Dermis microvascular lymphatic vessel endothelial cell (primary cell): ENCODE results near the gene NT5C3A. TPM values are rescaled to one million over a fixed set of nuclear protein-coding genes. Genes with fewer than 3 reads are reported as not detected.
"Not testable (repeated sequence)": the region's sequence is repeated elsewhere in the genome, so short reads cannot be mapped to it uniquely, and the experiment has no call there.

Experiments
- DNase-seq, 2 donors: peaks; one replicate each; pipeline versions ENCODE4 v3.0.0 to v3.0.0-alpha.2; 2010; ENCODE audit warnings: low read depth in 2 of 2
- total RNA-seq: library from RNA; depleted of rRNA; stranded (reverse); fragments of >200 nt; gene quantifications from 2 replicates; pipeline ENCODE4 v1.2.1, GENCODE V29; 2014

NT5C3A gene
- total RNA-seq, 1 donor from 2014 or later = 17.8 TPM

GRCh38 chr7:32979902-32980301, 82.7 kb downstream of the NT5C3A start:
- DNase-seq = not testable (repeated sequence)

- not testable (repeated sequence) for DNase-seq
Measured at GRCh38 chr7:32979246-32979645, 83.3 kb downstream of the NT5C3A start.

- not testable (repeated sequence) for DNase-seq
Measured at GRCh38 chr7:32977159-32977558, 85.4 kb downstream of the NT5C3A start.

GRCh38 chr7:32971967-32972366, 90.6 kb downstream of the NT5C3A start:
- not testable (repeated sequence) for DNase-seq

GRCh38 chr7:32967268-32967582, 95.4 kb downstream of the NT5C3A start:
- not testable (repeated sequence) for DNase-seq

- not testable (repeated sequence) for DNase-seq
Measured at GRCh38 chr7:32966489-32967267, 95.9 kb downstream of the NT5C3A start.

- DNase-seq = not testable (repeated sequence)
Measured at GRCh38 chr7:32964461-32965159, 98.0 kb downstream of the NT5C3A start.

Other genes with a start within 250 kb of the NT5C3A start
- 56.1 and 89.0 TPM in 2 replicates for gene KBTBD2, start 171.0 kb downstream of the NT5C3A start, total RNA-seq
- gene FKBP9, start 105.3 kb downstream of the NT5C3A start, total RNA-seq = 103 and 158 TPM in 2 replicates
- 8.1 and 8.2 TPM in 2 replicates for gene RP9, start 46.6 kb upstream of the NT5C3A start, total RNA-seq
- 11.2 and 18.7 TPM in 2 replicates for gene BBS9, start 66.8 kb upstream of the NT5C3A start, total RNA-seq